Calu3 (cell line): Measurements from ENCODE around the gene APOL6. TPM values are rescaled to one million over a fixed set of nuclear protein-coding genes. Genes with fewer than 3 reads are reported as not detected.

Experiments used
- BruUV-seq: library from RNA; stranded (reverse); fragments of 400-500 nt; replicated peaks from 2 replicates; lab custom pipeline; 2021; lab: Mats Ljungman, UMichigan
- CTCF ChIA-PET: fragments of 300-600 bp; sonication (Branson Sonifier 250); formaldehyde crosslinking; loops from one replicate; lab custom pipeline; 2022; ENCODE audit warnings: antibody characterized with exemption; lab: Charles Lee
- DNase-seq: peaks from one replicate; pipeline ENCODE4 v3.0.0; 2022
- H3K27ac Mint-ChIP-seq: one replicate; pipeline ENCODE4 v1.8.0; 2022; ENCODE audit warnings: mixed read lengths; ENCODE audit not compliant: unreplicated experiment
- H3K27me3 Mint-ChIP-seq: one replicate; pipeline ENCODE4 v1.8.0; 2022; ENCODE audit warnings: mixed read lengths; ENCODE audit not compliant: unreplicated experiment
- H3K36me3 Mint-ChIP-seq: one replicate; pipeline ENCODE4 v1.8.0; 2022; ENCODE audit warnings: mild to moderate bottlenecking, moderate library complexity, mixed read lengths; ENCODE audit not compliant: insufficient read depth, unreplicated experiment
- H3K4me1 Mint-ChIP-seq: one replicate; pipeline ENCODE4 v1.8.0; 2022; ENCODE audit warnings: mild to moderate bottlenecking, low read depth, mixed read lengths; ENCODE audit not compliant: unreplicated experiment
- H3K4me3 Mint-ChIP-seq: one replicate; pipeline ENCODE4 v1.8.0; 2022; ENCODE audit warnings: mild to moderate bottlenecking, low read depth, moderate library complexity, mixed read lengths; ENCODE audit not compliant: unreplicated experiment
- H3K9me3 Mint-ChIP-seq: one replicate; pipeline ENCODE4 v1.8.0; 2022; ENCODE audit warnings: low read depth, mixed read lengths; ENCODE audit not compliant: unreplicated experiment
- CTCF ChIP-seq: fragments of 200-600 bp; IDR thresholded peaks from one replicate; pipeline ENCODE4 v1.8.0; 2022; ENCODE audit warnings: antibody characterized with exemption; ENCODE audit not compliant: unreplicated experiment
- intact Hi-C: fragments of 100-400 bp; cut with micrococcal nuclease; formaldehyde crosslinking; loops from one replicate; pipeline ENCODE4 v1.10.0; 2022; ENCODE audit not compliant: unreplicated experiment
- total RNA-seq: library from RNA; stranded (reverse); gene quantifications from 2 replicates; pipeline ENCODE4 v1.2.3, GENCODE V29; 2022

Gene APOL6
- total RNA-seq, 1 experiment from 2014 or later, result 24.0 TPM

GRCh38 chr22:35610741-35611140 is 37.5 kb upstream of the APOL6 start:
- Mint-ChIP-seq H3K9me3 (no peaks in the 10 kb centered on the region), H3K4me1 (no peaks in the 10 kb centered on the region), H3K27ac (no peak overlapping the region), H3K4me3 (no peak overlapping the region), H3K36me3 (no peaks in the 10 kb centered on the region), H3K27me3 (no peaks in the 10 kb centered on the region)
- intact Hi-C loops, result no loop called here
- no peak for TF ChIP-seq CTCF
- BruUV-seq, result no TSS peak
- CTCF ChIA-PET, result no interaction called here
- DNase-seq, result no peak

- Mint-ChIP-seq H3K27me3 (no peaks in the 10 kb centered on the region), H3K4me3 (no peak overlapping the region), H3K36me3 (no peaks in the 10 kb centered on the region), H3K27ac (no peak overlapping the region), H3K4me1 (no peaks in the 10 kb centered on the region), H3K9me3 (no peaks in the 10 kb centered on the region)
- BruUV-seq, result no TSS peak
- CTCF ChIA-PET, result no interaction called here
- no peak for DNase-seq
- TF ChIP-seq CTCF, result no peak
- intact Hi-C loops, result no loop called here
These were observed 36.9 kb upstream of the APOL6 start for GRCh38 chr22:35611200-35611890.

GRCh38 chr22:35611891-35612576 is 36.2 kb upstream of the APOL6 start:
- TF ChIP-seq CTCF, result no peak
- Mint-ChIP-seq H3K27ac (no peak overlapping the region), H3K4me1 (no peaks in the 10 kb centered on the region), H3K27me3 (no peaks in the 10 kb centered on the region), H3K9me3 (no peaks in the 10 kb centered on the region), H3K36me3 (no peaks in the 10 kb centered on the region), H3K4me3 (no peak overlapping the region)
- DNase-seq, result no peak
- intact Hi-C loops, result no loop called here
- CTCF ChIA-PET, result no interaction called here
- BruUV-seq, result no TSS peak

- Mint-ChIP-seq H3K4me1 (no peaks in the 10 kb centered on the region), H3K27me3 (no peaks in the 10 kb centered on the region), H3K27ac (no peak overlapping the region), H3K4me3 (no peak overlapping the region), H3K9me3 (no peaks in the 10 kb centered on the region), H3K36me3 (no peaks in the 10 kb centered on the region)
- intact Hi-C loops, result no loop called here
- no peak for DNase-seq
- BruUV-seq, result no TSS peak
- CTCF ChIA-PET, result no interaction called here
- TF ChIP-seq CTCF, result no peak
These were observed 35.3 kb upstream of the APOL6 start for GRCh38 chr22:35612903-35613302.
